Activated naive CD4-positive, alpha-beta T cell treated with anti-CD3 and anti-CD28 coated beads for 36 hours (primary cell): ENCODE measurements around the gene URB2. TPM values are rescaled to one million over a fixed set of nuclear protein-coding genes. Genes with fewer than 3 reads are reported as not detected.

Experiments used
- CTCF ChIA-PET: fragments of 350-600 bp; sonication (Branson Sonifier 250); formaldehyde crosslinking; loops from one replicate; lab custom pipeline; 2021; ENCODE audit warnings: antibody characterized with exemption; lab: Charles Lee
- DNase-seq: peaks from one replicate; pipeline ENCODE4 v3.0.0-alpha.2; 2020
- H3K27ac Mint-ChIP-seq: one replicate; pipeline ENCODE4 v1.8.0; 2021; ENCODE audit warnings: mild to moderate bottlenecking, mixed read lengths
- H3K27me3 Mint-ChIP-seq: one replicate; pipeline ENCODE4 v1.8.0; 2021; ENCODE audit warnings: low read depth, mixed read lengths
- H3K36me3 Mint-ChIP-seq: one replicate; pipeline ENCODE4 v1.8.0; 2021; ENCODE audit warnings: low read depth, mixed read lengths
- H3K4me1 Mint-ChIP-seq: one replicate; pipeline ENCODE4 v1.8.0; 2021; ENCODE audit warnings: low read depth, mixed read lengths
- H3K4me3 Mint-ChIP-seq: one replicate; pipeline ENCODE4 v1.8.0; 2021; ENCODE audit warnings: mild to moderate bottlenecking, moderate library complexity, mixed read lengths
- H3K9me3 Mint-ChIP-seq: one replicate; pipeline ENCODE4 v1.8.0; 2021; ENCODE audit warnings: mixed read lengths
- intact Hi-C: fragments of 100-400 bp; cut with micrococcal nuclease; formaldehyde crosslinking; loops from one replicate; pipeline ENCODE4 v1.15.1; 2023
- total RNA-seq, 2 experiments: library from RNA; stranded (reverse); gene quantifications; one replicate each; pipeline ENCODE4 v1.2.3, GENCODE V29; 2021

Gene URB2
- total RNA-seq, 2 experiments from 2014 or later: 9.5 to 10.0 TPM

DNA sequence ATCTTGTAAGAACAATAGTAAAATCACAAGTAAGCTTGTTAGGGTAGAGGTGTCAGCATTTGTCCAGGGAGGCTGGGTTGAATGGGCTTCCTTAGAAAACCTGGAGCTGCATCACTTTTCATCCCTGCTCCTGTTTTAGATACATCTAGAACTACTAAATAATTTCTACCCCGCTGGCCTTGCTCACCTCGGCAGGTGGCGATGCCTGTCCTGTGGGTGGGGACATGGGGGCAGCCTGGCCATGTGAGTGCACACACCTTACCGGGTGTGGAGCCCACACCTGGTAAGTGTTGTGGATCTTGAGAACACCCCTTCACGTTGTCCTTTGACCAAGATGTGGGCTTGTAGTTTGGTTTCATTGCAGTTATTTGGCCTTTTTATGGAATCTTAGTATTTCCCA, 29.7 kb downstream of the URB2 start:
- CTCF ChIA-PET: no interaction called here
- H3K4me1 Mint-ChIP-seq: peaks cover 4% of the 10 kb centered on the region
- no peaks in the 10 kb centered on the region for H3K9me3 Mint-ChIP-seq
- H3K36me3 Mint-ChIP-seq: peaks cover 27% of the 10 kb centered on the region
- no peak overlapping the region for H3K4me3 Mint-ChIP-seq
- intact Hi-C loops: no loop called here
- no peaks in the 10 kb centered on the region for H3K27me3 Mint-ChIP-seq
- DNase-seq: no peak
- no peak overlapping the region for H3K27ac Mint-ChIP-seq

DNA sequence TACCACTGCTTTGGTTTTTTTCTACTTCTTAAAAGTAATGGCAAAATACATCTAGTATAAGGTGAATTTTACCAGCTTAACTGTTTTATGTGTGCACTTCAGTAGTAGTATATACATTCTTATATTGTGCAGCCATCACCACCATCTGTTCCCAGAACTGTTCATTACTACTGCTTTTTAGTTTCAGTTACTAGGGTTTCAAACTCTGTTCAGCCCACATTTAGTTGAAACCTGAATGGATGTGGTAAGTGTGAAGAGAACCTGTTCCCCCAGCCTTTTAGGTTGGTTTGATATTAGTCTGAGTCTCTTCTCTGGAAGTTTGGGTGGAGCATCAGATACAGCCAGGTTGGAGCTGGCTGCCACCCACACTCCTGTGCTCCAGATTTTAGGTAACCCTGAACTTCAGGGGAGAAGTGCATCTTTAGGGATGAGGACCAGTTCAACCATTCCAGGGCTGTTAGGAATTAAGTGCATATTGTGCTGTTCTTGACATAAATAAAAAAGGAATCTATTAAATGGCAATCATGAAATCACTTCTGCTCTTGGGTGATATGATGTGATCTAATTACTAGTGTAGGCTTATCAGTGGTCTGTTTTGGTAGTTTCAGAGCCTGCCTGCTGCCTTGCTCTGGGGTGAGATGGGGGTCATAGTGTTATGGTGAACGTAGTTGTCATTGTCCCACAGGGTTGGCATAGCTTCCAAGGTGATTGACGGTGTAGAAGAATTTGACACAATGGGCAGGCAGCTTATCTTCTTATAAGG, 32.1 kb downstream of the URB2 start:
- intact Hi-C loops: no loop called here
- Mint-ChIP-seq H3K27me3 (no peaks in the 10 kb centered on the region), H3K4me3 (no peak overlapping the region), H3K9me3 (no peaks in the 10 kb centered on the region), H3K36me3 (peaks cover 25% of the 10 kb centered on the region), H3K27ac (peak overlapping the region; percentile 33), H3K4me1 (peaks cover 12% of the 10 kb centered on the region)
- no peak for DNase-seq
- CTCF ChIA-PET: interaction anchor here (0.6 kb wide), 1 partner anchor 241 kb away, joined by 4 read pairs; no protein-coding TSS in a partner anchor

DNA sequence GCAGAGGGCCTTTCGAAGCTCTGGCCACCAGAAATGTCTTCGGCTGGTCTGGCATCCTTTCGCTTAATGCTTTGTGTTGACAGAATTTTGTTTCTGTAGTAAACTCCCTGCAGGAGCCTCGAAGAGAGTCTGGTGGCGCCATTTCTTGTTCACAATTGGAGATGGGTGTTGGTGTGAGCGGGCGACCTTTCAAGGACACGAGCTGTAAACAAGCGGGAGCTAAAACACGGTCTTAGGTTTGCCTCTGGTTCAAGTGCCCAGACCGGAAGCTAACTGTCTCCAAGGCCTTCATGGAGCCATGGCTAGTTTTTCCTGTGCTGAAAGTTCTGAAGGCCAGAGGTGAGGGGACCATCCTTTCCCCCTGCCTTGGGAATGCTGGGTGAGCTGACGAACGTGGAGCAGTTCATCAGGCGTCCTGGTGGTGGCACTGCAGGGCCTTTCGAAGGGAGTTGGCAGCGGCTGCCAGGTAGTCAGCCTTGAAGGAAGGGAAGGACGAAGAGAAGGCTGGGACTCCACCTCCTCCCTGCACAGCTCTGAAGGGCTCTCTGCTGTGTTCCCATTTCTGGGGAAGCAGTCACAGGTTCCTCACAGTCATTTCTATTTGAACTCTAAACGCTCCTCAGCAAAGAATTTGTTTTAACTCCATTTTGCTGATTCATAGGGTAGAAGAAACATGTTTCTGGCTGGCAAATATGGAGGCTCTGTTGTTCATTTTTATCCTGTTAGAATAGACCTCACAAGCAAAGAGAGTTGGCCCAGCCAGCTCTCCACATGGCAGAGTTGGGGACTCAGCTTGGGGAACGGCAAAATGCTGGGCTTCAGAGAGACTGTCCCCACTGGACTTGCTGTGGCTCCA, 35.2 kb downstream of the URB2 start:
- Mint-ChIP-seq H3K4me3 (no peak overlapping the region), H3K27me3 (no peaks in the 10 kb centered on the region), H3K36me3 (peaks cover 15% of the 10 kb centered on the region), H3K27ac (no peak overlapping the region), H3K9me3 (no peaks in the 10 kb centered on the region), H3K4me1 (peaks cover 12% of the 10 kb centered on the region)
- intact Hi-C loops: loop anchor here (1.0 to 5.0 kb wide), 6 partner anchors 35 to 649 kb away; partner anchors contain the start of genes GALNT2, TAF5L and URB2
- CTCF ChIA-PET: interaction anchor here (0.5 to 2.4 kb wide), 22 partner anchors 12 to 1209 kb away, joined by 3 to 13 read pairs (median 3); no protein-coding TSS in a partner anchor
- DNase-seq: peak; percentile 90

DNA sequence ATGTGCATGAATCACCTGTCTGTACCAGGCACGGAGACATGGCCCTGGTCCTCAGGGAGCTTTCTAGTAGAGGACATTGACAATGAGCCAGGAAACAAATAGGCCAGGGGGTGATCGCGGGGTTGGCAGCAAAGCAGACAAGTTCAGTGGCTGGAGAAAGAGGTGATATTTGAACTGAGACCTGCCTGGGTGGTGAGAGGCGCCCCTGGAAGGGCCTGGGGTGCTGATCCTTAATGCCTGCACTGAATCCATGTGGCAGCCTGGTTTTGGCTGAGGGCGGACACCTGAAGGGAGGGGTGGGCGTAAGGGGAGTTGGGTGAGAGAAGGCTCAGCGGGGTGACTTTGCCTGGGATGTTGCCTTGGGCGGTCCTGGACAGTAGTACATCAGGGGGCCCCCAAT, 35.9 kb downstream of the URB2 start:
- CTCF ChIA-PET: interaction anchor here (1.1 to 2.4 kb wide), 13 partner anchors 11 to 650 kb away, joined by 3 to 13 read pairs (median 4); no protein-coding TSS in a partner anchor
- H3K4me1 Mint-ChIP-seq: peaks cover 12% of the 10 kb centered on the region
- intact Hi-C loops: loop anchor here (1.0 to 5.0 kb wide), 6 partner anchors 36 to 648 kb away; partner anchors contain the start of genes GALNT2, TAF5L and URB2
- no peaks in the 10 kb centered on the region for H3K27me3 Mint-ChIP-seq
- H3K9me3 Mint-ChIP-seq: no peaks in the 10 kb centered on the region
- no peak overlapping the region for H3K27ac Mint-ChIP-seq
- H3K4me3 Mint-ChIP-seq: no peak overlapping the region
- H3K36me3 Mint-ChIP-seq: peaks cover 16% of the 10 kb centered on the region
- no peak for DNase-seq

DNA sequence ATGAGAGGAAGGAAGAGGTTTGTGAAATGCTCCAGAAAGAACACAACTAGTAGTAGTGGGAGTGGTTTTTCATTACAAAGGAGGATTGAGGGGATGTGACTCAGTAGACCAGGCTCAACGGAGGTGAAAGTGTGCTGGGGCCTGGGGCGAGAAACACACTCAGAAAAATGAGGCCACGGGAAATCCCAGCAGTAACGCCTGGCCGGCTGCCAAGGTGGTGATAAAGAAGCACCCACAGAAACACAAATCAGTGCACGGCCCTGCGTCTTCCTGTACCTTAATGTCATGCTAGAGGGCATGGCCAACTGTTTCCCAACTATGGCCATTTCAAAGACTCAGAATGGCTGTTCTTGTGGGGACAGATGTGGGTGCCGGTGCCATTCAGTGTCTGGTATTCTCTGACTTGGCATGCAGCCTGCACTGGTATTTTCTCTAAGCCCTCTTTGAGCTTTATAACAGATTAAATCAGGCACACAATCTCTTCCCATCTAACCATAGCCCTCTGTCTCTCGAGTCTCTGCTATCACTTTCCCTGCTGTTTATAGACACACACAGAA, 38.2 kb downstream of the URB2 start:
- peaks cover 9% of the 10 kb centered on the region for H3K4me1 Mint-ChIP-seq
- no peak overlapping the region for H3K4me3 Mint-ChIP-seq
- CTCF ChIA-PET: interaction anchor here (0.6 kb wide), 1 partner anchor 406 kb away, joined by 3 read pairs; no protein-coding TSS in a partner anchor
- no peaks in the 10 kb centered on the region for H3K27me3 Mint-ChIP-seq
- DNase-seq: peak; percentile 98
- intact Hi-C loops: loop anchor here (1.0 to 5.0 kb wide), 6 partner anchors 28 to 606 kb away; partner anchors contain the start of gene GALNT2
- peaks cover 19% of the 10 kb centered on the region for H3K36me3 Mint-ChIP-seq
- H3K27ac Mint-ChIP-seq: no peak overlapping the region
- no peaks in the 10 kb centered on the region for H3K9me3 Mint-ChIP-seq

DNA sequence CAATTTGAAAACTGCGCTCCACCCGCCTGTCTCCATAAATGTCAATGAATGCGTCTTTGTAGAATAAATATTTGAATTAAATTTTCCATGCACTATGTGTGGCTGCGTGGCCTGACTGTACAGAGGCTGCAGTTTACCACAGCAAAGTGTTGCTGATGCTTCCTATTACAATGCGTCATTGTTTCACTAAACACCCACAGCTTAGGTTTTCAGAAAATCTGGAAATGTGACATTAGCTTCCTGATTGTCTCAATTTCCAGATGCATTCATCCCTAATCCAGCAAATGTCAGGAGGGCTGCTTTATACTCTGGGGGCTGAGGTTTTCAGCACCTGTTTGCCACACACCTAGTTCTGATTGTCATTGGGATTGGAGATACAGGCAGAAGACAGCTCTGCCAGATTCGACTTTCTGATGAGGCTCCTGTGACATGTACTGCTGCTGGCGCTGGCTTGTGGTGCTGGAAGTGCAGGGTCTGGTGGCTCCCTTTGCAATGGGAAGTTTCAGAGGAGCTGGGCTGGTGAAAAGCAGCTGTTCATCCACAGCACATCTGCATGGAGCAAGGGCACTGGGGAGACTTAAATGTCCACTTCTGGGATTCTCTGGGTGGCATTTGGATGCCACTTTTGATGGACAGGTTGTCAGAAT, 40.0 kb downstream of the URB2 start:
- no peaks in the 10 kb centered on the region for H3K27me3 Mint-ChIP-seq
- no peak overlapping the region for H3K27ac Mint-ChIP-seq
- intact Hi-C loops: loop anchor here (2.0 kb wide), 1 partner anchor 365 kb away; no protein-coding TSS in a partner anchor
- H3K4me1 Mint-ChIP-seq: peaks cover 6% of the 10 kb centered on the region
- H3K9me3 Mint-ChIP-seq: no peaks in the 10 kb centered on the region
- CTCF ChIA-PET: no interaction called here
- H3K4me3 Mint-ChIP-seq: no peak overlapping the region
- H3K36me3 Mint-ChIP-seq: peaks cover 16% of the 10 kb centered on the region
- DNase-seq: no peak

DNA sequence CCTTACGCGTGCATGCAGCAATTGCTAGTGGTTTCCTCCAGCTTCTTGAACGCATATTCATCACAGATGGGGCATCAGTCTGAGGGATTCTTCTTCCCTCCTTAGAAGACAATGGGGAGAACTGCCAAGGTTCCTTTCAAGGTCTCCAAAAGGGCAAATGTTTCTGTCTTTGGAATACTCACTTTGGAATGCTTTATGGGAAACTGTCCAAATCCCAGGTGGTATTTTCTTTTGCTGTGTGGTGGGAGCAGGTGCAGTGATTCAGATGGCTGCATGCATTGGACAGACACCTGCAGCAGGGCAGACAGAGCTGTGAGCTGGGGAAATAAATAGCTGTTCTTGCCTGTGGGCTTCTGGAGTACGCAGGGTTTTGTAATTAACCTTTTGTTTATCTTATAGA, 40.5 kb downstream of the URB2 start:
- Mint-ChIP-seq H3K27ac (no peak overlapping the region), H3K4me3 (no peak overlapping the region), H3K4me1 (peaks cover 6% of the 10 kb centered on the region), H3K9me3 (no peaks in the 10 kb centered on the region), H3K36me3 (peaks cover 12% of the 10 kb centered on the region), H3K27me3 (no peaks in the 10 kb centered on the region)
- intact Hi-C loops: no loop called here
- DNase-seq: no peak
- CTCF ChIA-PET: no interaction called here

DNA sequence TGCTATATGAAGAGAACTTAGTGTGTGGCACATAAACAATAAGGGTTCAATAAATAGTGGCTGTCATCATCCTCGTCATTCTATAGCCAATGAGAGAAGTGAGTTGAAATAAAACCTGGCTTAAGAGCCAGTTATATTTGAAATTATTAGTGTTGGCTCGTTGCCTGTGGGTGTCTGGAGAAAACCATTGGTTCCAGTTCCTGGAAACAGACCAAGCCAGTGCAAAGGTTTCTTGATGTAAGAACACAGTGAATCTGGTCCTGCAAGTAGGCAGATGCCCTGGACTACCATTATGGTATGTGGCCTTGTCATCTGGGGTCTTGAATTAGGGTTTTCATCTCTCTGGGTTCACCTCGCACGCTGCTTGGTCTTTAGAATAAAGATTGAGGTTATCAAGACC, 43.3 kb downstream of the URB2 start:
- intact Hi-C loops: no loop called here
- no peaks in the 10 kb centered on the region for H3K9me3 Mint-ChIP-seq
- H3K27ac Mint-ChIP-seq: no peak overlapping the region
- CTCF ChIA-PET: no interaction called here
- H3K4me1 Mint-ChIP-seq: peaks cover 17% of the 10 kb centered on the region
- DNase-seq: no peak
- peaks cover 2% of the 10 kb centered on the region for H3K27me3 Mint-ChIP-seq
- H3K36me3 Mint-ChIP-seq: peaks cover 12% of the 10 kb centered on the region
- H3K4me3 Mint-ChIP-seq: no peak overlapping the region

DNA sequence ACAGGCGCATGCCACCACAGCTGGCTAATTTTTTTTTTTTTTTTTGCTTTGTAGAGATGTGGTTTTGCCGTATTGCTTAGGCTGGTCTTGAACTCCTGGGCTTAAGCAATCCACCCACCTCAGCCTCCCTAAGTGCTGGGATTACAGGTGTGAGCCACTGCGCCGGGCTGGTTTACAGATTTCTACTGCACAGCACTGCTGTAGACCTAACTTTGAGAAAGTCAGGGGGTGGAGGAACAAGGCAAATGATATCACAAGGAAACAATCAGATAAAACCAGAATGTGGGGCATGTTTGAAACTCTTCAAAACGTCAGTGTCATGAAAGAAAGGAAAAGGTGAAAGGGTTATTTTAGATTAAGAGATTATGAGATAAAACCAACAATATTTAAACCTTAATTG, 45.3 kb downstream of the URB2 start:
- Mint-ChIP-seq H3K4me3 (no peak overlapping the region), H3K27ac (no peak overlapping the region), H3K27me3 (peaks cover 2% of the 10 kb centered on the region), H3K4me1 (peaks cover 17% of the 10 kb centered on the region), H3K36me3 (peaks cover 10% of the 10 kb centered on the region), H3K9me3 (no peaks in the 10 kb centered on the region)
- CTCF ChIA-PET: interaction anchor here (0.6 kb wide), 2 partner anchors 20 to 170 kb away, joined by 3 read pairs; no protein-coding TSS in a partner anchor
- intact Hi-C loops: no loop called here
- no peak for DNase-seq

DNA sequence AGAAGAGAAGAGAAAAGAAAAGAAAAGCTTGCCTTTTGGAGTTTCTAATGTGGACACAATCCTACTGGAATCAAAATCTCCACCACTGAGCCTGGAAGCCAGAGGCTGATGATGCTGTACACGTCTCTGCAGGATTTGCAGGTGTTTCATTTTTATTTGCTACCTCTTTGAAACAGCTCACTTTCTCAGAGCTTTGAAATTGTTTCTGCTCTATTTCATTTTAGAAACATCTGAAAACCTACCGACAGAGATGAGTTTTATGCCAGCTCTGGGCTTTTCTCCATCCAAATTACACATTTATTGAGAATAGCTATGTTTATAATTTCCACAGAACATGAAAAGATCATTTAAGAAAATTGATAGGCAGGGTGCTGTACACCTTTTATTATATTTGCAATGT, 46.2 kb downstream of the URB2 start:
- Mint-ChIP-seq H3K27ac (no peak overlapping the region), H3K9me3 (no peaks in the 10 kb centered on the region), H3K36me3 (peaks cover 9% of the 10 kb centered on the region), H3K4me1 (peaks cover 17% of the 10 kb centered on the region), H3K27me3 (peaks cover 2% of the 10 kb centered on the region), H3K4me3 (no peak overlapping the region)
- CTCF ChIA-PET: interaction anchor here (0.5 to 2.6 kb wide), 3 partner anchors 10 to 719 kb away, joined by 3 to 7 read pairs (median 3); no protein-coding TSS in a partner anchor
- intact Hi-C loops: no loop called here
- no peak for DNase-seq

DNA sequence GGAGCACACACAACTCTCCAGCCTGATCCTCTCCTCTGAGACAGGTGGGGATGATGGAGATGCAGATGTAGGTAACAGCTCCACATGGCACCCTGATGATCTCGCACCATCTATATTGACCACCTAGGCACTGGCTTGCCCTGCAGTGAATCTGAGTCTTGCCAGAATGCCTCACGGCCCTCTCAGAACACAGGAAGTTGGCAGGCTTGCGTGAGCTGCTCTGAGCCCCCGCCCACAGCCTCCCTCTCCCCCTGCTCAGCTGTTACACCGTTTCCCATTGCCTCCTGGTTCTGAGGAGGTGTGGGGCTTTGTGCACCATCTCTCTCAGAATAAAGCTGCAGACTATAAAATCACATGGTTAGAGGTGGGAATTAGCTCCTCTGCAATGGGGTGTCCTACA, 48.0 kb downstream of the URB2 start:
- DNase-seq: peak; percentile 25
- CTCF ChIA-PET: interaction anchor here (2.6 kb wide), 1 partner anchor 12 kb away, joined by 7 read pairs; no protein-coding TSS in a partner anchor
- intact Hi-C loops: no loop called here

More for the DNA sequence above, 48.0 kb downstream of the URB2 start:
- Mint-ChIP-seq H3K36me3 (peaks cover 2% of the 10 kb centered on the region), H3K27me3 (peaks cover 2% of the 10 kb centered on the region), H3K27ac (no peak overlapping the region), H3K4me1 (peaks cover 17% of the 10 kb centered on the region), H3K9me3 (peaks cover under 1% of the 10 kb centered on the region), H3K4me3 (no peak overlapping the region)
